Loucy (cell line): Measurements from ENCODE around the gene ZNF555.

ENCODE experiments used
- EZH2phosphoT487 ChIP-seq: fragments of 200-600 bp; IDR thresholded peaks from 2 replicates; pipeline ENCODE4 v1.6.1; 2018; ENCODE audit warnings: antibody characterized with exemption, mild to moderate bottlenecking, moderate library complexity, borderline replicate concordance
- TF ChIP-seq, protein P1 (sequence below): fragments of 200-600 bp; sonication (generic); conservative IDR thresholded peaks from 2 replicates; pipeline ENCODE4 v1.5.1; 2014; ENCODE audit warnings: mild to moderate bottlenecking, antibody characterized with exemption, low read length

- TF ChIP-seq, protein P1, sequence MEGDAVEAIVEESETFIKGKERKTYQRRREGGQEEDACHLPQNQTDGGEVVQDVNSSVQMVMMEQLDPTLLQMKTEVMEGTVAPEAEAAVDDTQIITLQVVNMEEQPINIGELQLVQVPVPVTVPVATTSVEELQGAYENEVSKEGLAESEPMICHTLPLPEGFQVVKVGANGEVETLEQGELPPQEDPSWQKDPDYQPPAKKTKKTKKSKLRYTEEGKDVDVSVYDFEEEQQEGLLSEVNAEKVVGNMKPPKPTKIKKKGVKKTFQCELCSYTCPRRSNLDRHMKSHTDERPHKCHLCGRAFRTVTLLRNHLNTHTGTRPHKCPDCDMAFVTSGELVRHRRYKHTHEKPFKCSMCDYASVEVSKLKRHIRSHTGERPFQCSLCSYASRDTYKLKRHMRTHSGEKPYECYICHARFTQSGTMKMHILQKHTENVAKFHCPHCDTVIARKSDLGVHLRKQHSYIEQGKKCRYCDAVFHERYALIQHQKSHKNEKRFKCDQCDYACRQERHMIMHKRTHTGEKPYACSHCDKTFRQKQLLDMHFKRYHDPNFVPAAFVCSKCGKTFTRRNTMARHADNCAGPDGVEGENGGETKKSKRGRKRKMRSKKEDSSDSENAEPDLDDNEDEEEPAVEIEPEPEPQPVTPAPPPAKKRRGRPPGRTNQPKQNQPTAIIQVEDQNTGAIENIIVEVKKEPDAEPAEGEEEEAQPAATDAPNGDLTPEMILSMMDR = peak; percentile 41
- TF ChIP-seq EZH2phosphoT487 = no peak
These were observed at the start of gene ZNF555 for GRCh38 chr19:2840794-2841791.
